ENCODE data around the gene FAM76A.

FAM76A gene

DNA sequence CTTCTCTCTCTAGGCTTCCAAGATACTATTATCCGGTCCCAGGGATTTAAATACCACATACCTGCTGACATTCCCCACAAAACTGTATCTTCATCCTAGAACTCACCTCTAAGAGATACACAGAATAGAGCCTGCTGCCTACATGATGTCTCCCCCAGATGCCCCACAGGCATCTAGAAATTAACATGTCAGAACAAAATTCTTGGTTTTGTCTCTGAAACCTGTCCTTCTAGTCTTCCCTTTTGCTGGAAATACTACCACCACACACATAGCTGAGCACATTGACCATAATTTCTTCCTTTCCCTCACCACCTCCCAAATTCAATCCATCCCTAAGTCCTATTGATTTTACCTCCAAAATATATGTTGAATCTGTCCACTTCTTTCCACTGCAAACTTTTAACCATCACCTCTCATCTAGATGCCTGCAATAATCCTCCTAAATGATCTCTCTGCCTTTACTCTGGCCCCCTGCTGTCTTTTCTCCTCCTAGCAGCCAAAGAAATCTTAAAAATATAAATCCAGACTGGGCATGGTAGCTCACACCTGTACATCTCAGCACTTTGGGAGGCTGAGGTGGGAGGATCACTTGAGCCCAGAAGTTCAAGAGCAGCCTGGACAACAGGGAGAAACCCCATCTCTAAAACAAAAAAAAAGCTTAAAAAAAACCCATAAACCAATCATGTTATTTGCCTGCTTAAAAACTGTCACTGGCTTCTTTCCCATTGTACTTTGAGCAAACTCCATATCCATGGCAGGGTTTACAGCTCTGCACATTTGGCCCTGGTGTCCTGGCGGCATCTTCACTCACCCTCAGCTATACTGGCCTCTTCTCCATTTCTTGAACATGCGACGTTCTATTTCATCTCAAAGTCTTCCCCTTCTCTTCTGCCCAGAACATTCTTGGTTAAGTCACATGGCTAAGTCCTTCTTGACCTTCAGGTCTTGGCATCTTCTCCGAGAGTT lies 6.2 kb upstream of the FAM76A start:
- DNase-seq (ENCODE audit: low read depth in 3 of 3, low spot score in 1 of 3) = no peak

DNA sequence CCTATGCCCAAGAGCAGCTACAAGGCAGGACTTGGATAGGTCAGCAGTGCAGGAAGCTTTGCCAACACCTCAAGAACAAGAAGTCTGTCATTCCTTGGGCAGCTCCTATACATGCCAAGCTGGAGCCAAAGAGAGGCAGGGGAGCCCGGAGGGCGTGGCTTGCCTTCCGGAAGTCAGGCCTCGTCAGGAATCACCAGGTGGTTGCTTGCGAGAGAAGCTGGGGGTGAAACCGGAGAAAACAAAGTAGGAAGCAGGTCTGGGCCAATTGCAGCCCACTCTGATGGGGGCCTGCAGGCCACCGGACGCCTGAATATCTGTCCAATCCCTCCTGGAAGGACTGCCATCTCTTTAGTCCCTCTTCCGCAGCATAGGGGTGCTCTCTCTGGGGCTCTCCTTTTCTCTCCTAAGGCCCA lies 794 bp upstream of the FAM76A start:
- no peak for DNase-seq (ENCODE audit: low read depth in 3 of 3, low spot score in 1 of 3)

DNA sequence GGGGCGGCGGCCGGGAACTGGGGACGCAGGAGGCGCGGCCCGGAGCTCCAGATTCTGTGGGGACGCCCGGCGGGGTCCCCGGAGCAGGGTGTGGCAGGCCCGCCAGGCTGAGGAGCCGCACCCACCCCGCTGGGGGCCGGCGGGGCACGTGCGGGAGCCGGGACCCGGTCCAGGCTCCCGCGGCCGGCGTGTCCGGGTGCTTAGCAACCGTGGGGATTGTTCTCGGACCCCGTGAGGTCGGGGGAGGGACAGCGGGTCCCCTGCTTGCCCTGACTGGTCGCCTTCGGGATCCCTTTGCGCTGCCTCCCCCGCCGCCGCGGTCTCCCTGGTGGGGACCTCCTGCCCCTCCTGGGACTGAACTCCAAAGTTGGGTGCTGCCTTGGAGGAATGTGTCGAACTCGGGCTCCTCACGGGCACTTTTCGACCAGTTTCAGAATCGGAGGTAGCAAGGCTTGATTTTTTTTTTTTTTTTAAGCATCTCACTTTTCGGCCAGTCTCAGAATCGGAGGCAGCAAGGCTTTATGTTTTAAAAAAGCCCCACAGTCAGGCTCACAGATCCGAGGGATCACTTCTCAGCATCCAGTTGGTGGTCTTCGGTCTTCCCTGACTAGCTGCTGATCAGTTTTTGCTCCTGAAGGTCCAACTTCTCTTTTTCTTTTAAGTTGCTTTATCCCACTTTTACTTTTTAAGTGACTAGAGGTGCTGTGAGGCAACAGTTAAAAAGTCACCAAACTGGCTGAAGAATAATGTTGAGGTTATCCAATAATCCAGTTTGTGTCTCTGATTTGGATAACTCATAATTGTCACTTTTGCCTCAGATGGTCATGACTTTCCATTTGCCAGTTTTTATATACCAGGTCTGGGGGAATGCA lies 648 bp downstream of the FAM76A start:
- peak in 1 of 3 donors; percentile 17 for DNase-seq (ENCODE audit: low read depth in 3 of 3, low spot score in 1 of 3)

DNA sequence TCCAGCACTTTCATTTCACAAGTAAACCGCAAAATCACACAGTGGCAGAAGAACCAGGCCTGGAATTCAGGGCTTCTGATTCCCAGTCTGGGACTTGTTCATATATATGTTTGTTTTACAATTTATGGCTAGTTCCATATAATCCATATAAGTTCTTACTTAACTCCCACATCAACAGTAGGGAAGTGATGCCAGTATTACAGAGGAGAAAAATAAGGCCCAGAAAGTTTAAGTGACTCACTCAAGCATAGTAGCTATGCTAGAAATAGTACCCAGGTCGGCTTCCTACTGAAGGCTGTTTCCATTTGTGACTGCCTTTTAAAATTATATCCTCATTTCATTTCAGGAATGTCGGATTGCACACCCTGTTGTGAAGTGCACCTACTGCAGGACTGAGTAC lies 1.4 kb downstream of the FAM76A start:
- no peak for DNase-seq (ENCODE audit: low read depth in 3 of 3, low spot score in 1 of 3)

DNA sequence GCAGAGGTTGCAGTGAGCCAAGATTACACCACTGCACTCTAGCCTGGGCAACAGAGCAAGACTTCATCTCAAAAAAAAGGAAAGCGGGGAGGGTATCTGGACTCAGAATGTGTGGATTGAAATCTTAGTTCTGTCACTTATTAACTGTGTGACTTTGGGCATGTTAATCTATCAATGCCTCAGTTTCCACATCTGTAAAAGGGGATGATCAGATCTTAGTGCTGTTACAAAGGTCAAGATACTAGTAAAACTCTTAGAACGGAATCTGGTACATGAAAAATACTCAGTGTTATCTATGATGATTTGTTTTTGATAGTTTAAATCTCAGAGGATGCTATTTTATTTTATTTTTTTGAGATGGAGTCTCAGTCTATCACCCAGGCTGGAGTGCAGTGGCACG lies 10.5 kb downstream of the FAM76A start:
- DNase-seq (ENCODE audit: low read depth in 3 of 3, low spot score in 1 of 3) = no peak

DNA sequence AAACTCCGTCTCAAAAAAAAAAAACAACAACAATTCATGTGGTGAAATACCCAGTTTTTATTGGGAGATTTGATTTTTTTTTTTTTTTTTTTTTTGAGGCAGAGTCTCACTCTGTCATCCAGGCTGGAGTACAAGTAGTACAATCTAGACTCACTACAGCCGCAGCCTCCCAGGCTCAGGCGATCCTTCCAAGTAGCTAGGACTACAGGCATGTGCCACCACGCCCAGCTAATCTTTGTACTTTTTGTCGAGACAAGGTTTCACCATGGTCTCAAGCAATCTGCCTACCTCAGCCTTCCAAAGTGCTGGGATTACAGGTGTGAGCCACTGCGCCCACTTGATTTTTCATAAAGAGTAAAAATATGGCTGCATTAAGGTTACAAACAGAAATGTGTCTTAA lies 15.4 kb downstream of the FAM76A start:
- no peak for DNase-seq (ENCODE audit: low read depth in 3 of 3, low spot score in 1 of 3)

DNA sequence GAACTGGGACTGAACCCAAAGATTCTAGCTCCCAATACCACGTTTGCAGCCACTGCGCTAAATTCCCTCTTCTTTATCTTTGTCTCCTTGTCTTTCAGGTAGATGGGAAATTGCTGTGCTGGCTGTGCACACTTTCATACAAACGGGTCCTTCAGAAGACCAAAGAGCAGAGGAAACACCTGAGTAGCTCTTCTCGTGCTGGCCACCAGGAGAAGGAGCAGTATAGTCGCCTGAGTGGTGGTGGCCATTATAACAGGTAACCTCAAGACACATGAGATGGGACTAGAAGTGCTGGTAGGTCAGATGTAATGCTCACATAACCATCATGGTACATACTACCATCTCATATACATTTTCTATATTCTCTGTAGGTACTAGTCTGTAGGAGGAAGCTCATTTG lies 18.8 kb downstream of the FAM76A start:
- DNase-seq (ENCODE audit: low read depth in 3 of 3, low spot score in 1 of 3) = no peak

DNA sequence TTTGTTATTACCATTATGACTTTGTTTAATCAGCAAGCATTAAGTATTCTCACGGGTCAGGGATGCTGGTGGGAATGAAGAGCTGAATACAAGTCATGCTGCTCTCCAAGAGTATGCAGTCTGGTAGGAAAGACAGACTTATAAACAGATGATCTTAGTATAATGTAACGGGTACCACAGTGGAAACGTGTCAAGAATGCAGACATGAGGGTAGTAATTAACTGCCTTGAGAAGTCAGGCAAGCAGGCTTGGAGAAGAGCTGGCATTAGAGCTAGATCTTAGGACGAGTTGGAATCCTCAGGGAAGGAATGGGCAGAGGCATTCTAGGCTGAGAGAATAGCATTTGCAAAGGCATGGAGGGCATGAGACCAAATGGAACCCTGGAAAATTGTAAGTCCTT lies 19.7 kb downstream of the FAM76A start:
- no peak for DNase-seq (ENCODE audit: low read depth in 3 of 3, low spot score in 1 of 3)

DNA sequence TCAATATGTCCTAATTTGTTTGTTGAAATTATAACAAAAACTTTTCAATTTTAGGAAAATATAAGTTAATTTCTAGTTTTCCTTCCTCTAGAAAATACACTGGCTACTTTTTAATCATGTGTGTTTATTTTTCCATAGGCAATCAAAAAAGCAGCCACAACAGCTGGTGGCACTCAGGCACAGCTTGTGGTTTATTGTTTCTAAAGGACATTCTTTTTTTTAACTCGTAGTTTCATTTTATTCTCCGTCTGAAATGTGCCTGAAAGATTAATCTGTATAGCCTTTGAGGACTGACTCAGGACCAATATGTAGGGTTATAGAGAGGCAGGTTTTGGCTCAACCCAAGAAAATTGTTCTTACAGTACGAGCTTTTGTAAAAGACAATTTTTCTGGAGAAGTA lies 26.6 kb downstream of the FAM76A start:
- DNase-seq (ENCODE audit: low read depth in 3 of 3, low spot score in 1 of 3) = no peak

DNA sequence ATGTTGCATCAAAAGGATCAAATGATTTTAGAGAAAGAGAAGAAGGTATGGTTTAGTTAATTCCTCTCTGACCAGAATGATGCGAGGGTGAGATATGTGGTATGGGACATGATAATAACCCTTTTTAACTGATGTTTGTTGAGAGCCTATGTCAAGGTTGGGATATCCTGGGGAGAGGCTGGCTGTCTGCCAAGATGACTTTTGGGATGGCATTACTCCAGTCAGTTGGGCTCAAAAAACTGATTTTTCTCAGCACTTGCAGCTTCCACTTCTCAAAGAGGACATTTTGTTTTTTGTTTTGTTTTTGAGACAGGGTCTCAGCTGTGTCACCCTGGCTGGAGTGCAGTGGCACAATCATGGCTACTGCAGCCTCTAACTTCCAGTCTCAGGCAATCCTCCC lies 29.5 kb downstream of the FAM76A start:
- DNase-seq (ENCODE audit: low read depth in 3 of 3, low spot score in 1 of 3) = no peak

DNA sequence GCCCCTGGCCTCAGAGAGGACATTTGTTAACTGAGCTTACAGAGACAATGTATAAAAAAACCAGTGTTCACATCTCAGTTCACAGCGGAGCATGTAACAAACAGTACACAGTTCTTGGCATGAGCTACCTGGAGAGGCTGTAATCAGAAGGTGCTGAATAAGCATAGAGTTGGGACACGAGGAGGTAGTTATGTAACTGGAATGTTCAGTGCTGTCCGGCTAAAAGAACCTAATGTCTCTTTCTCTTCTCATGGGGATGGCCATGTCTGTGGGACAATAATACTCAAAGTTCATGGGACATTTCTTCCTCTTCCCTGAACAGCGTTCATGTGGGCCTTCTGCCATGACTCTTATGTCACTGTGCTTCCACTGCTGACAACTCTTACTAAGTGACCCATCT lies 30.1 kb downstream of the FAM76A start:
- no peak for DNase-seq (ENCODE audit: low read depth in 3 of 3, low spot score in 1 of 3)

DNA sequence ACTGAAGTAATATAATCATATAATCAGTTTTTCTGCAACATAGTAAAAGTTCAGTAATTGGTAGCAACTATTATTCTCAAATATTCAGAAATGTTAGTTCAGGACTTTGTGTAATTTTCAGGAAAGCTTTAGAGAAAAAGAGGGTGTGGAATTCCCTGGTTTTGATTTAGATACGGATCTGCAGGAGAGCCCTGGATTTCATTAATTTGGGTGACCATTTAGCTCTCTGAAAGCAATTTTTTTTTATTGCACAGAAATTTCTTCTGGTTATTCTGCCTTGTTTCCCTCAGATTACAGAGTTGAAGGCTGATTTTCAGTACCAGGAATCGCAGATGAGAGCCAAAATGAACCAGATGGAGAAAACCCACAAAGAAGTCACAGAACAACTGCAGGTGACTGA lies 33.5 kb downstream of the FAM76A start:
- no peak for DNase-seq (ENCODE audit: low read depth in 3 of 3, low spot score in 1 of 3)

DNA sequence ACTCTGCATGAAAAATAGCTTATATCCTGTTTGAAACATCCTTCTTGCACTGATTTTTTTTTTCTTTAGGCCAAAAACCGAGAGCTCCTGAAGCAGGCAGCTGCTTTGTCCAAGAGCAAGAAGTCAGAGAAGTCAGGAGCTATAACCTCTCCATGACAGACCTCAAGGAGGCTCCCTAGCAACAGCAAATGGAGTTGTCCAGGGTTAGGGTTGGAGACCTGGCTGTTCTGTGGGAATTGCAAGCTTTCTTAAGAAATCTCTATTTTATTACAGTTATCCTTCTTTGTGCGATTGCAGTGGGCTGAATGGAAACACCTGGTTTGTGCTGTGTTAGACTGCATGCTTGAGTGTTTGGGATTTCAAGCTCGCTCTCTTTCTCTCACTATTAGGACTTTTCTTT lies 34.7 kb downstream of the FAM76A start:
- no peak for DNase-seq (ENCODE audit: low read depth in 3 of 3, low spot score in 1 of 3)

DNA sequence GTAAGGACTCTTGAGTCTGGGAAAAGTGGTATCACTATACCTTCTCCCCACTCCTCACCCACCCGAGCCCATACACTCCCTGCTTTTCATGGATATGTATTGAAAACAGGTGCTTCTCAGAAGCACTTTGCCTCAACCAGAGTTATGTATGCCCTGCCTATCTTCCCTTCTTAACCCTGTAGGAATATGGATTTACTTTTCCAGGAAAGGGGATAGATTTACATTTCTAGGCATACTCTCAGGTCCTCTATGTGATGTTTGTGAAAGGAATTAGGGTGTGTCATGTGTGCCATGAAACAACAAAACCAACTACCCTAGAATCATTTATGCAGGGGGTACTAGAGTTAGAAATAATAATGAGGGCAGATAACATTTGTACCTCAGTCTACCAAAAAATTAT lies 36.3 kb downstream of the FAM76A start:
- no peak for DNase-seq (ENCODE audit: low read depth in 3 of 3, low spot score in 1 of 3)

DNA sequence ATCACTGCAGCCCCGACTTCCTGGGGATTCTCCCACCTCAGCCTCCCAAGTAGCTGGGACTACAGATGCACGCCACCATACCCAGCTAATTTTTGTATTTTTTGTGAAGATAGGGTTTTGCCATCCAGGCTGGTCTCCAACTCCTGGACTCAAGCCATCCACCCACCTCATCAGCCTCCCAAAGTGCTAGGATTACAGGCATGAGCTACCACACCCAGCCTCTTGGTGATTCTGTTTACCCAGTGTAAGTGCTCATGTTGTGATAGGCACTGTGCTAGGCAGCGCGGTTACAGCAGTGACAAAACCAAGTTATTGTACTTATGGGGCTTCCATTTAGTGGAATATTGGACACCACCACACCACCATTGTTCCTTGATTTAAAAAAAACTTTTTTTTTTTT lies 37.6 kb downstream of the FAM76A start:
- DNase-seq (ENCODE audit: low read depth in 3 of 3, low spot score in 1 of 3) = no peak

DNA sequence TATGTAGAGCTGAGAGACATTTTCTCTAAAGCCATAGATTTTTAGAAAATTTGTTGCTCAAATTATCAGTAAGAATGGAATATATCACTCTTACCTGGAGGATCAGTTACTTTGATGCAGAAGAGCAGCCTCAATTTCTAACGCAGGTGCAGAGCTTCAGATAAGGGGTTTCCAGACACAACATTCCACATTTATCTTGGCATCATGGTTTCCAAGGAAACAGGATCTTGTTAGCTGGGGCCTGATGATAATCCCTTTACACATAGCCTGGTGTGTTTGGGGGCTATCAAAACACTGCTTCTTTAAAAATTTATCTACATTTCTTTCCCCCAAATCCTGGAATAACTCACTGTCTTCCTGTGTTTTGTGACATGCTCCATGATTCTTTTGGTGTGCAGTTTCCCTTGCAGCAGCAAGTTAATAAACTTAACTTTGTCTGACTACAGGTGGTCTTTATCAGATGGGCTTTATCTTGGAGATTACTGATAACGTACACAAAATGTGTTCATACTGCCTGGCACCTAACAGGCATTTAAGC lies 44.6 kb downstream of the FAM76A start:
- no peak for DNase-seq (ENCODE audit: low read depth in 3 of 3, low spot score in 1 of 3)

DNA sequence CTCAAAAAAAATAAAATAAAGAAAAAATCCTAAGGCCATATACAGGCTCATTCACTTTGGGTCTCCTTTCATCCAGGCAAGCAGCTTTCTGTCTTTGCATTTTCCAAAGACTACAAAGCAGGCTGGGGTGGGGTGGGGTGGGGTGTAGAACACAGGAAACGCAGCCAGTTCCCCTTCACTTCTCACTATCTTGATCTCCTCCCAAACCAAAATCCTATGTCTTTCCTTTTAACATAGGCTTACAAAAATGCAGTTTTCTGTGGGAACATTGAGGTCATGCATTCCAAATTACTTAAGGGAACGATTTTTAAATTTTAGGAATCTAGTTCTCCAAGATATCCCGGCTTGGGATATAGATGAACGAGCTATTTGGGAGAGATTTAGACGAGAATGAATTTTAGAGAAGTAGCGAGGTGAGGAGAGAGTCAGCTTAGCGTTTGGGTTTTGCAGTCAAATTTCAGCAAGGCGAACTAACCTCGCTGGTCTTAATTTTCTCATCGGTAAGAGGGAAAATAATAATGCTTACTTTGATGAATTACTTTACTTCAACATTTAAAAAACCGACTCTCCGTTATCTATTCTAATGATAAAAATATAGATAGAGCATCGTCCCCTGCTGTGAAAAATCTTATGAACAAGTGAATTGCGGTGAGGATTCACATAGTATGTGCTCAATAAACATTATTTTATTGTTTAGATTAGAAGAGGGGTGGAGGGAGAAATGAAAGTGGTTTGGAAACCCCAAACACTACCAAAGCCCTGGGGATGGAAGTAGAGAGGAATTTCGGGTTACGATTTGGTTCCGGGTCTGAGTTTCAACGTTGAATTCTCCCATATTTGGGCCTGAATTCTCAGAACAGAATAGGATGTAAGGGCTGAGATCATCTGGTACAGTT lies 46.5 kb downstream of the FAM76A start:
- DNase-seq (ENCODE audit: low read depth in 3 of 3, low spot score in 1 of 3) = no peak

DNA sequence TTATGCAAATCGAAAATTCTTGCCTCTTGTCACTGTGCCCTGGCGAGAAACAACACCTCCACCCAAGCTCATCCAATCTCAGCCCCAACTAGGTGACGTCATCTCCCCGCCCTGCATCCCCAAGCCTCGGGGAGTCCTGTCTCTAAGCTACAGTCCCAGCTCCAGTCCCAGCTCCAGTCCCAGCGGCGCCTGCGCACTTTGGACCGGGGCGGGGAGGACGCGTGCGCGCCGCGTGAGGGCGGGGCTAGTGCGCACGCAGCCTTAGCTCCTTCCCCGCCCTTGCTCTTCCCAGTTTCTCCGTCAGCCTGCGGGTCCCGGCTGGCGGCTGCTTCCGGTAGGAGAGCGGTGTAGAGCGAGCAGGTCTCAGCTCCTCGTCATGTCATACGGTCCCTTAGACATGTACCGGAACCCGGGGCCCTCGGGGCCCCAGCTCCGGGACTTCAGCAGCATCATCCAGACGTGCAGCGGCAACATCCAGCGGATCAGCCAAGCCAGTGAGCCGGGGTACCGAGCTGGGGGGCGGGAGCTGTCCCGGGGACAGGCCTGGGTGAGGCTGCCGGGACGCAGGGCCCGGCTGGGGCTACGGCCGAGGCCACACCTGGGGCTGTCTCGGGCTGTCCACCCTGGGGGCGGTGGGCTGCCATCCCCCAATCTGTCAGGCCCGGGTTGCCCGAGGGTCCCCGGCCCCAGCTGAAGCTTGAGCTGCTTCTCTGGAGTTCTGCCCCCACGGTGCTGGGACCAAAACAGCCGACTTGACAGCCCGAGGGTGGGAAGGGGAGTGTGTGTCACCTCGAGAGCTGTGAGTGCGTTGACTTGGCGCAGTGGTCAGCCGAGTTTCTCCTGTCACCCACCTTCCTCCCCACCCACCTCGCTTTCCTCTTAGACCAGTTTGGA lies 47.4 kb downstream of the FAM76A start, which contains the start of gene STX12:
Gene STX12, plus strand, starts transcription at position 288 of the 894 bp plus-strand sequence. Its CDS starts 89 bp downstream, at position 377.
- peak; percentile 95 to 96 (median 96) for DNase-seq (ENCODE audit: low read depth in 3 of 3, low spot score in 1 of 3)

DNA sequence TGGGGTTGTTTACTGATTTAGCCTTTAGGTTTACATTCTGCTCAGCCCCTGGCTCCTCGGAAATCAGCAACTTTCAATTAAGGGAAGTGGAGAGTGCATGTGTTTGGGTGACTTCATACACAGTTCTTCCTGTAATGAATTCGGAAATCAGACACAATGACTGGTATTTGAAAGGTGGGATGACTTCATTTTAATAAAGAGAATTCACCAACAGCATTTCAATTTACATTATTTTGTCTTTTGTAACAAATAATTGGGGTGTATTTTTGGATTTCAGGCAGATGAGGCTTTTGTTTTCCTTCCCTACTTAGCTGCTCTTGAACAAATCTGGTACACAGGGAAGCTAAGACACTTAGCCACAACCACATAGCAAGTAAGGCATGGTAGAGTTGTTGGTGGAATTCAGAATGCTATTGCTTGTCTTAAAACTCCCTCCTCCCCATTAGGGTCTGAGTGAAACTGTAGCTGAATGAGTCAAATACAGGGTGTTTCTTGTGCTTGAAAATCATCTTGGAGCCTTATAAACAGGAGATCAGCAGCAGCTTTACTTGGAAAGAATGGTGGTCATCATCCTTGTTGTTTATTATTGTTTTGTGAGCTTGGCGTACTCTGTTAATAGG lies 48.2 kb downstream of the FAM76A start:
- no peak for DNase-seq (ENCODE audit: low read depth in 3 of 3, low spot score in 1 of 3)
